ENCODE data around the gene TAAR9. TPM values are rescaled to one million over a fixed set of nuclear protein-coding genes. Genes with fewer than 3 reads are reported as not detected.
A peak's percentile ranks its signal among the peaks of the same experiment; 100 is the strongest.

The TAAR9 gene
- polyA plus RNA-seq, 1 of the 3 experiments (the other 2 are of a cell fraction) = not detected

GRCh38 chr6:132511210-132511830 is 26.8 kb upstream of the TAAR9 start:
- H3K27me3 ChIP-seq (ENCODE audit: insufficient read depth) = peaks cover 22% of the 10 kb centered on the region; the same call in 1 of the 2 replicates
- ChIA-PET CTCF (interaction anchor here (0.8 kb wide), 1 partner anchor 27 kb away, joined by 3 read pairs; no protein-coding TSS in a partner anchor), POLR2A (no interaction called here)
- no peaks in the 10 kb centered on the region for H3K9me3 ChIP-seq
- peak overlapping the region; percentile 83; the same call in 1 of the 2 replicates for H3K4me2 ChIP-seq
- H2AFZ ChIP-seq (ENCODE audit: low read depth) = peak overlapping the region; percentile 50; the same call in 1 of the 2 replicates
- peak overlapping the region in 1 of 2 experiments; percentile 76; a peak in 1 of 4 replicates for H3K4me3 ChIP-seq (ENCODE audit: low read depth in 2 of 2, low read length in 1 of 2)
- H4K20me1 ChIP-seq (ENCODE audit: insufficient read depth) = peaks cover 7% of the 10 kb centered on the region; the same call in 1 of the 2 replicates
- 59% methylated on average over 4 of the region's 4 CpGs for WGBS (ENCODE audit: low lambda C conversion rate)
- no peak overlapping the region for H3K9ac ChIP-seq
- no peaks in the 10 kb centered on the region for H3K36me3 ChIP-seq (replicated peaks in 1 of 2; ENCODE audit: control insufficient read depth in 1 of 2, insufficient read depth in 2 of 2, low read length in 1 of 2)
- H3K79me2 ChIP-seq (ENCODE audit: insufficient read depth) = peaks cover 46% of the 10 kb centered on the region
- DNase-seq = no peak
- TF ChIP-seq GABPA (IDR thresholded peaks at IDR 0.05; ENCODE audit: low read depth) (no peak), EP300 (IDR thresholded peaks at IDR 0.05; ENCODE audit: borderline replicate concordance in 1 of 2, low read depth in 1 of 2, low read length in 1 of 2) (no peak), FOSL2 (IDR thresholded peaks at IDR 0.05; ENCODE audit: borderline replicate concordance, low read depth) (no peak), FOXJ3 (CRISPR knock-in tag; IDR thresholded peaks at IDR 0.05) (no peak), GATA2 (CRISPR knock-in tag; IDR thresholded peaks at IDR 0.05) (no peak), RAD21 (IDR thresholded peaks at IDR 0.05; ENCODE audit: low read length) (no peak), TCF12 (IDR thresholded peaks at IDR 0.05) (no peak), JUND (IDR thresholded peaks at IDR 0.05) (no peak)
- peaks cover 3% of the 10 kb centered on the region for H3F3A ChIP-seq (replicated peaks; ENCODE audit: insufficient read depth)
- peaks cover 4 to 8% of the 10 kb centered on the region in 2 experiments; a peak in 3 of 4 replicates for H3K4me1 ChIP-seq (ENCODE audit: control insufficient read depth in 1 of 2, insufficient read depth in 2 of 2, low read depth in 1 of 2, low read length in 1 of 2)
- H3K9me2 ChIP-seq = no peaks in the 10 kb centered on the region
- H3K27ac ChIP-seq (ENCODE audit: low read depth in 2 of 2, low read length in 1 of 2) = no peak overlapping the region

DNA sequence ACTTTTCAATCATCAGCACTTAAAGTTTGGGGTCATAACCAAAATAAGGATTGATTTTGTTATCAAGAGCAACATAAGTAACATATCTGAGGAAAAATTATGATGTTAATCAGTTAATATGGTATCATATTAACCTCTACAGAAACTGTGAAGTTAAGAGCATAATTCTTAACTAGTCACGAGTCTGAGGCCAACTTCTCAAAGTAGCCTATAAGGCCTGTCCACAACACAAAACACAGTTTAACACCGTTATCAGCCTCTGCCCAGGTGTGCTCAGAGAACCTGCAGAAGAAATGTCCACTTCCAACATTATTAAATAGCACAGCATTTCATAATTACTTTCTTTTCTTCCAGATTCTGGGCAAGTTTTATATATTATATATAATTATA is 26.3 kb upstream of the TAAR9 start:
- Histone ChIP-seq H3K9me3 (no peaks in the 10 kb centered on the region), H3F3A (replicated peaks; ENCODE audit: insufficient read depth) (peaks cover 3% of the 10 kb centered on the region), H3K9ac (no peak overlapping the region), H3K4me3 (ENCODE audit: low read depth in 2 of 2, low read length in 1 of 2) (peak overlapping the region; percentile 72 to 76; a peak in 2 of 4 replicates), H2AFZ (ENCODE audit: low read depth) (peak overlapping the region; percentile 50; the same call in 1 of the 2 replicates), H3K9me2 (no peaks in the 10 kb centered on the region), H3K4me2 (peak overlapping the region; percentile 83), H4K20me1 (ENCODE audit: insufficient read depth) (peaks cover 7% of the 10 kb centered on the region; the same call in 1 of the 2 replicates), H3K36me3 (replicated peaks in 1 of 2; ENCODE audit: control insufficient read depth in 1 of 2, insufficient read depth in 2 of 2, low read length in 1 of 2) (no peaks in the 10 kb centered on the region), H3K27ac (ENCODE audit: low read depth in 2 of 2, low read length in 1 of 2) (no peak overlapping the region), H3K27me3 (ENCODE audit: insufficient read depth) (peaks cover 26% of the 10 kb centered on the region; the same call in 1 of the 2 replicates), H3K4me1 (ENCODE audit: control insufficient read depth in 1 of 2, insufficient read depth in 2 of 2, low read depth in 1 of 2, low read length in 1 of 2) (peaks cover 4 to 8% of the 10 kb centered on the region in 2 experiments; a peak in 3 of 4 replicates), H3K79me2 (ENCODE audit: insufficient read depth) (peaks cover 45% of the 10 kb centered on the region)
- DNase-seq = no peak
- ChIA-PET CTCF (interaction anchor here (0.8 to 1.6 kb wide), 4 partner anchors 24 to 311 kb away, joined by 3 to 7 read pairs (median 4); no protein-coding TSS in a partner anchor), POLR2A (no interaction called here)
- 80% methylated on average over 2 of the region's 2 CpGs for WGBS (ENCODE audit: low lambda C conversion rate)
- TF ChIP-seq EP300 (IDR thresholded peaks at IDR 0.05; ENCODE audit: borderline replicate concordance in 1 of 2, low read depth in 1 of 2, low read length in 1 of 2) (no peak), GABPA (IDR thresholded peaks at IDR 0.05; ENCODE audit: low read depth) (no peak), PBX3 (IDR thresholded peaks at IDR 0.05) (no peak)
- TF ChIP-seq, protein P1, sequence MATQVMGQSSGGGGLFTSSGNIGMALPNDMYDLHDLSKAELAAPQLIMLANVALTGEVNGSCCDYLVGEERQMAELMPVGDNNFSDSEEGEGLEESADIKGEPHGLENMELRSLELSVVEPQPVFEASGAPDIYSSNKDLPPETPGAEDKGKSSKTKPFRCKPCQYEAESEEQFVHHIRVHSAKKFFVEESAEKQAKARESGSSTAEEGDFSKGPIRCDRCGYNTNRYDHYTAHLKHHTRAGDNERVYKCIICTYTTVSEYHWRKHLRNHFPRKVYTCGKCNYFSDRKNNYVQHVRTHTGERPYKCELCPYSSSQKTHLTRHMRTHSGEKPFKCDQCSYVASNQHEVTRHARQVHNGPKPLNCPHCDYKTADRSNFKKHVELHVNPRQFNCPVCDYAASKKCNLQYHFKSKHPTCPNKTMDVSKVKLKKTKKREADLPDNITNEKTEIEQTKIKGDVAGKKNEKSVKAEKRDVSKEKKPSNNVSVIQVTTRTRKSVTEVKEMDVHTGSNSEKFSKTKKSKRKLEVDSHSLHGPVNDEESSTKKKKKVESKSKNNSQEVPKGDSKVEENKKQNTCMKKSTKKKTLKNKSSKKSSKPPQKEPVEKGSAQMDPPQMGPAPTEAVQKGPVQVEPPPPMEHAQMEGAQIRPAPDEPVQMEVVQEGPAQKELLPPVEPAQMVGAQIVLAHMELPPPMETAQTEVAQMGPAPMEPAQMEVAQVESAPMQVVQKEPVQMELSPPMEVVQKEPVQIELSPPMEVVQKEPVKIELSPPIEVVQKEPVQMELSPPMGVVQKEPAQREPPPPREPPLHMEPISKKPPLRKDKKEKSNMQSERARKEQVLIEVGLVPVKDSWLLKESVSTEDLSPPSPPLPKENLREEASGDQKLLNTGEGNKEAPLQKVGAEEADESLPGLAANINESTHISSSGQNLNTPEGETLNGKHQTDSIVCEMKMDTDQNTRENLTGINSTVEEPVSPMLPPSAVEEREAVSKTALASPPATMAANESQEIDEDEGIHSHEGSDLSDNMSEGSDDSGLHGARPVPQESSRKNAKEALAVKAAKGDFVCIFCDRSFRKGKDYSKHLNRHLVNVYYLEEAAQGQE (IDR thresholded peaks at IDR 0.05; ENCODE audit: low read depth, low read length) = no peak
- TF ChIP-seq, protein P2, sequence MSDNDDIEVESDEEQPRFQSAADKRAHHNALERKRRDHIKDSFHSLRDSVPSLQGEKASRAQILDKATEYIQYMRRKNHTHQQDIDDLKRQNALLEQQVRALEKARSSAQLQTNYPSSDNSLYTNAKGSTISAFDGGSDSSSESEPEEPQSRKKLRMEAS (IDR thresholded peaks at IDR 0.05; ENCODE audit: low read depth) = no peak

All from SK-N-SH (cell line).